Bronchial epithelial cell (primary cell): ENCODE measurements around the gene ZNF311. TPM values are rescaled to one million over a fixed set of nuclear protein-coding genes. Genes with fewer than 3 reads are reported as not detected.

Experiments
- DNase-seq: peaks from one replicate; pipeline ENCODE4 v3.0.0-alpha.2; 2010; ENCODE audit warnings: low read depth
- FAIRE-seq: peaks from 2 replicates; lab custom pipeline; 2011; peaks lifted over from hg19 to GRCh38; lab: Jason Lieb, UNC
- H3K27me3 ChIP-seq: 2 replicates; pipeline ENCODE4 v1.5.1; 2011; ENCODE audit warnings: low read length; ENCODE audit not compliant: control insufficient read depth, insufficient read depth
- H3K36me3 ChIP-seq: 2 replicates; pipeline ENCODE4 v1.5.1; 2011; ENCODE audit warnings: low read length; ENCODE audit not compliant: control insufficient read depth, insufficient read depth
- H3K4me3 ChIP-seq: 2 replicates; pipeline ENCODE4 v1.5.1; 2011; ENCODE audit warnings: mild to moderate bottlenecking, low read depth, low read length, control low read depth
- CTCF ChIP-seq: IDR thresholded peaks from 2 replicates; pipeline ENCODE4 v1.5.1; 2011; ENCODE audit warnings: mild to moderate bottlenecking, moderate library complexity, low read length, control low read depth, inconsistent platforms; ENCODE audit not compliant: insufficient read depth, severe bottlenecking
- total RNA-seq: library from RNA; depleted of rRNA; stranded (reverse); fragments of >200 nt; gene quantifications from 2 replicates; pipeline ENCODE4 v1.2.1, GENCODE V29; 2014

The ZNF311 gene
- total RNA-seq, 1 donor from 2014 or later: 3.9 TPM

- Histone ChIP-seq H3K4me3 (no peak overlapping the region), H3K27me3 (no peaks in the 10 kb centered on the region), H3K36me3 (no peaks in the 10 kb centered on the region)
- no peak for FAIRE-seq
- TF ChIP-seq CTCF: no peak
- no peak for DNase-seq
Observed at GRCh38 chr6:28947067-28947765, 57.9 kb downstream of the ZNF311 start.

- no peak for TF ChIP-seq CTCF
- FAIRE-seq: no peak
- H3K27me3 ChIP-seq: no peaks in the 10 kb centered on the region
- DNase-seq: no peak
- no peaks in the 10 kb centered on the region for H3K36me3 ChIP-seq
- no peak overlapping the region for H3K4me3 ChIP-seq
Observed at GRCh38 chr6:28945349-28945748, 59.8 kb downstream of the ZNF311 start.

Other genes with a start within 250 kb of the ZNF311 start
- gene TRIM27, start 81.3 kb downstream of the ZNF311 start, total RNA-seq: 27.0 and 39.0 TPM in 2 replicates
- gene OR2W1, start 39.9 kb upstream of the ZNF311 start, total RNA-seq: not detected in 2 replicates
- gene OR2B3, start 82.0 kb upstream of the ZNF311 start, total RNA-seq: not detected in 2 replicates
- gene OR2J1, start 94.2 kb upstream of the ZNF311 start, total RNA-seq: not detected in 2 replicates
- gene OR2J3, start 102.7 kb upstream of the ZNF311 start, total RNA-seq: not detected in 2 replicates
- not detected in 2 replicates for gene OR2J2, start 165.6 kb upstream of the ZNF311 start, total RNA-seq